ENCODE results near the gene C1QTNF7.

Gene C1QTNF7

GRCh38 chr4:15466596-15466995 is 38.8 kb downstream of the C1QTNF7 start:
- DNase-seq = no peak

- DNase-seq = peak in 2 of 3 experiments; percentile 10 to 48
Measured at GRCh38 chr4:15469402-15470127, 41.7 kb downstream of the C1QTNF7 start, which contains the start of gene CC2D2A. CC2D2A (plus strand) TSS chr4:15469882; CDS start chr4:15475933, 6,051 bp downstream.

DNA sequence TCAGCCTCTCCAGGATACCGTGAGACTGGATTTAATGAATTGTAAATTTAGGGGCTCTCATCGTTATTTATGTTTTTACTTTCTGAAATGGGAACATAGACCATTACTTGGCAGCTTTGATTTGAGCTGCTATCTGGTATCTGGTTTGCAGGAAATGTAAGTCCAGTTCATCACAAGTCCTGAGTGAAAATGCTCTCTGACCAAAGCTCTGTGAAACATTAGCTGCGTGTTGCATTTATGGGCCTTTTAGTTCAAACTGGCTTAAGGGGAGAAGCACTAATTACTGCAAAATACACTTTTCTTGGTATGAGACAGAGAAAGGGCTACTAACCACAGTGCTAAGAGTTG is 42.3 kb downstream of the C1QTNF7 start:
- no peak for DNase-seq

GRCh38 chr4:15476396-15476795 is 48.6 kb downstream of the C1QTNF7 start:
- DNase-seq = no peak

DNA sequence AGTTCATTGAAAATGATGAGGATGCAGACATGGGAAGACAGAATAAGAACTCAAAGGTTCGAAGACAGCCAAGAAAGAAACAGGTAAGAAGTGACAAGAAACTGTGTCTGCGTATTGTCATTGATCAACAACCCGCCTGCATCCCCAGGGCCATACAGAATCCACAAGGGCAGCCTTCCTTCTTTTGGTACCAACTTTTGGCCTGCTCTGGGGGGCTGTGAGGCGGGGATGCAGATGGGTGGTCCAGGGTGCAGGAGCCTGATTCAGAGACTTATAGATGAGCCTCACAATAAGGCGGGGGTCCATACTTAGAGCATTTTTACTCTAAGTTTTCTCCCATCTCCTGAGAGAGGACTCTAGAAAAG is 50.9 kb downstream of the C1QTNF7 start:
- no peak for DNase-seq

DNA sequence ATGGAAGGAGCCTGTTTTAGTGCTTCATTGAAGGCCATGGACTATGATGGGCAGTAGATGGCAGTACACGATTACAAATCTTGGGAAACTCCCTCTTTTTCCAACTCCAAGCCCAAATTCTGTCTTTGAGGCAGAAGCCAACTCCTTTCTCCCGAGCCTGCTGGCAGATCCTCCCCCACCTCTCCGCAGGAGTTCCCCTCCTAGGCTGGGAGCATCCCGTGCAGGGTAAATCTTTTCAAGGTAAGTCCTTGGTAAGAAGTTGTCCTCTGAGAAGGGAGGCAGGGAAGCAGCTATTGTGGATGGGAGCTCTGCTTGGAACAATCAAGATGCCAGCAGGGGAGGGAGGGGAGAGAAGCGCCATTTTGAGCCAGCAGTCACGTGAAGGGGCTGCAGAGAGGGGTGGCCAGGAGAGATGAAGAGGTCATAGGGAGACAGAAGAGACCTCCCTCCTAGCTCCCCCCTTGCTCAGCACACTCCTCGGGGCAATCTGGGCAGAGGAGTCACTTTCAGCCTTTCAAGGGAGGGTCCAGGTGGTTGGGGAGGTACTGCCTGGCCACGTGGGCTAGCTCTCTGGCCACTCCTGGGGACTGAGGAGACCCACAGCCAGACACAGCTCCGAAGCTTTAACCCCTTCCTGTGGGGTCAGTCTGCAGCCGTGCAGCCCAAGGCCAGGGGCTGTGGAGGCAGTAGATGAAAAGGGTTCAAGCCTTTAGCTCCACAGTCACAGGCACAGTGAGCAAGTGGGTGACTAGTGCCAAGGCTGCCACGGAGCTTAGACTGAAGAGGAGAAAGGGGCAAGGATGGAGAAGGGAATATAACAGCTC is 51.5 kb downstream of the C1QTNF7 start:
- DNase-seq = peak; percentile 54 to 76 (median 68)

GRCh38 chr4:15479913-15480185 is 52.0 kb downstream of the C1QTNF7 start:
- no peak for DNase-seq

DNA sequence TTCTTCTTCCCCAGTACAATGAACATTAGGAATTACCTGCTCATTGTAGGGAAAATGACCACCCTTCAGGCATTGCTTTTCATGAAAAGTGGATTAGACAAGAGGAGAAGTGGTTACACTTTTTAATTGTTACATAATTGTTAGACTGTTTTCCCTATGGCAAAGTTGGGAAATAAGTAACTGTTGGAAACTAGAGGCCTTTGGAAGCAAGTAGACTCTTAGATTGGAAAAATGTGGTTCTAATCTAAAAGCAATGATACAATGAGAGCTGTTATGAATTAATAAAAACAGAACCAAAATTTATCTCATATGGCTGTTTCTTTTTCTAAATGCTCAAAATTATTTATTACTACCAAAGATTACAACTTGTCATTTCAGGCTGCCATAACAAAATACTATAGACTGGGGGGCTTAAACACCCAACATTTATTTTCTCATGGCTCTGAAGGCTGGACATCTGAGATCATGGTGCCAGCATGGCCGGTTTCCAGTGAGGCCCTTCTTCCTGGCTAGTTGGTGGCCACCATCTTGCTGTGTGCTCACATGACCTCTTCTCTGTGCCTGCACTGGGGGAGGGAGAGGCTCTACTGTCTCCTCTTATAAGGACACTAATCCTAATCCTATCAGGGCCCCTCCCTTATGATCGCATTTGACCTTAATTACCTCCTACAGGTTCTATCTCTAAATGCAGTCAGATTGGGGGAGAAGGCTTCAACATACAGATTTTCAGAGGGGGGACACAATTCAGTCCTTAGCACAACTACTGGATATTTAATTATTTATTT is 54.3 kb downstream of the C1QTNF7 start:
- no peak for DNase-seq

DNA sequence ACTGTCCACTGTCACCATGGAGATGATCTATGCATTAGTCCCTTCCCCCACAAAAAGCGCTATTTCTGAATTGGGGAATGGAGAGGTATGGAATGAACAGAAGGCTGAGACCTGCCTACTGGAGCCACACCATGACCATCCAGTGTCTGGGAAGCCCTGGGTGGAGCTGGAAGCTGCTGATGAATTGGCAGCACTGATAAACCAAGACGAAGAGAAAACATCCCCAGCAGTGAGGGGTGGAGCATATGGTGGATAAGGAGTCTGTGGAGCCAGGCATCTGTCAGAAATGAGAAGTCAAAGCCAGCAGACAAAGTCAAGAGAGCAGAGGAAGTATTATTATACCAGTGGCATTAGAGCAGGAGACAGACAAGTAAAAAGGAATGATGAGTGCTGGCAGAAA is 55.0 kb downstream of the C1QTNF7 start:
- no peak for DNase-seq

GRCh38 chr4:15488136-15488535 is 60.3 kb downstream of the C1QTNF7 start:
- DNase-seq = no peak

GRCh38 chr4:15488658-15489470 is 61.0 kb downstream of the C1QTNF7 start:
- DNase-seq = no peak

- DNase-seq = no peak
Measured at GRCh38 chr4:15489551-15489950, 61.7 kb downstream of the C1QTNF7 start.

- no peak for DNase-seq
Measured at GRCh38 chr4:15493411-15493810, 65.6 kb downstream of the C1QTNF7 start.

- DNase-seq = no peak
Measured at GRCh38 chr4:15495621-15496020, 67.8 kb downstream of the C1QTNF7 start.
